Type B pancreatic cell (in vitro differentiated cells): Measurements from ENCODE around the gene NR1H2. TPM values are rescaled to one million over a fixed set of nuclear protein-coding genes. Genes with fewer than 3 reads are reported as not detected.

ENCODE experiments used
- DNase-seq: peaks from one replicate; pipeline ENCODE4 v3.0.0; 2021; ENCODE audit warnings: mixed read lengths; ENCODE audit not compliant: unreplicated experiment; ENCODE audit errors: extremely low spot score
- H3K27ac Mint-ChIP-seq: 2 replicates; pipeline ENCODE4 v1.8.0; 2021; ENCODE audit warnings: mild to moderate bottlenecking, mixed read lengths
- H3K27me3 Mint-ChIP-seq: 2 replicates; pipeline ENCODE4 v1.8.0; 2021; ENCODE audit warnings: mixed read lengths
- H3K36me3 Mint-ChIP-seq: 2 replicates; pipeline ENCODE4 v1.8.0; 2021; ENCODE audit warnings: mixed read lengths
- H3K4me1 Mint-ChIP-seq: one replicate; pipeline ENCODE4 v1.8.0; 2021; ENCODE audit warnings: mixed read lengths; ENCODE audit not compliant: unreplicated experiment
- H3K4me3 Mint-ChIP-seq: 2 replicates; pipeline ENCODE4 v1.8.0; 2021; ENCODE audit warnings: mild to moderate bottlenecking, mixed read lengths
- H3K9me3 Mint-ChIP-seq: 2 replicates; pipeline ENCODE4 v1.8.0; 2021; ENCODE audit warnings: mixed read lengths
- CTCF ChIP-seq: fragments of 200-600 bp; sonication (generic); conservative IDR thresholded peaks from 2 replicates; pipeline ENCODE4 v1.5.0; 2021; ENCODE audit warnings: antibody characterized with exemption, mild to moderate bottlenecking
- long read RNA-seq: library from polyadenylated mRNA; unstranded; transcript quantifications from one replicate; pipeline ENCODE4 v2.0.0, GENCODE V29; 2020
- total RNA-seq: library from RNA; stranded (reverse); gene quantifications from 2 replicates; pipeline ENCODE4 v1.2.1, GENCODE V29; 2021; ENCODE audit warnings: low replicate concordance

NR1H2 gene
- total RNA-seq = 30.3 and 41.0 TPM in 2 replicates
- long read RNA-seq, transcript NR1H2-201 (10 exons, 1,998 nt) = major isoform, 17 of 21 reads
- long read RNA-seq, partial matches to known transcripts = 0 of 21 reads
- long read RNA-seq, other reads (novel, unspliced or antisense) = 3 of 21 reads

- peak; percentile 92 for DNase-seq
- peaks cover 5% of the 10 kb centered on the region for H3K36me3 Mint-ChIP-seq
- peak within 1 kb of the TSS; percentile 100 for H3K27ac Mint-ChIP-seq
- TF ChIP-seq CTCF = no peak
- peak within 1 kb of the TSS; percentile 100 for H3K4me3 Mint-ChIP-seq
- H3K9me3 Mint-ChIP-seq = no peaks in the 10 kb centered on the region
- peaks cover 5% of the 10 kb centered on the region for H3K4me1 Mint-ChIP-seq
- no peaks in the 10 kb centered on the region for H3K27me3 Mint-ChIP-seq
These were observed at the start of gene NR1H2 for GRCh38 chr19:50376166-50377050. Gene NR1H2, plus strand, starts transcription at chr19:50376457. Its CDS starts 1,149 bp downstream, at chr19:50377606.

GRCh38 chr19:50327013-50327412 is 49.2 kb upstream of the NR1H2 start:
- TF ChIP-seq CTCF = no peak
- H3K27me3 Mint-ChIP-seq = peaks cover 41% of the 10 kb centered on the region
- H3K27ac Mint-ChIP-seq = peak overlapping the region; percentile 74
- H3K36me3 Mint-ChIP-seq = no peaks in the 10 kb centered on the region
- no peaks in the 10 kb centered on the region for H3K9me3 Mint-ChIP-seq
- peaks cover 26% of the 10 kb centered on the region for H3K4me1 Mint-ChIP-seq
- H3K4me3 Mint-ChIP-seq = peak overlapping the region; percentile 84
- no peak for DNase-seq

GRCh38 chr19:50327461-50328223 is 48.6 kb upstream of the NR1H2 start:
- Mint-ChIP-seq H3K27ac (peak overlapping the region; percentile 74), H3K9me3 (no peaks in the 10 kb centered on the region), H3K27me3 (peaks cover 46% of the 10 kb centered on the region), H3K4me3 (peak overlapping the region; percentile 84), H3K36me3 (no peaks in the 10 kb centered on the region), H3K4me1 (peaks cover 26% of the 10 kb centered on the region)
- TF ChIP-seq CTCF = no peak
- DNase-seq = no peak

- H3K36me3 Mint-ChIP-seq = no peaks in the 10 kb centered on the region
- H3K4me3 Mint-ChIP-seq = no peak overlapping the region
- peaks cover 26% of the 10 kb centered on the region for H3K4me1 Mint-ChIP-seq
- H3K27me3 Mint-ChIP-seq = peaks cover 47% of the 10 kb centered on the region
- no peaks in the 10 kb centered on the region for H3K9me3 Mint-ChIP-seq
- no peak for DNase-seq
- no peak overlapping the region for H3K27ac Mint-ChIP-seq
- TF ChIP-seq CTCF = peak; percentile 51
These were observed 47.9 kb upstream of the NR1H2 start for GRCh38 chr19:50328224-50328872.

- Mint-ChIP-seq H3K9me3 (no peaks in the 10 kb centered on the region), H3K27me3 (peaks cover 47% of the 10 kb centered on the region), H3K27ac (peak overlapping the region; percentile 97), H3K4me1 (peaks cover 31% of the 10 kb centered on the region), H3K4me3 (peak overlapping the region; percentile 92), H3K36me3 (no peaks in the 10 kb centered on the region)
- TF ChIP-seq CTCF = peak; percentile 25
- no peak for DNase-seq
These were observed 47.4 kb upstream of the NR1H2 start for GRCh38 chr19:50328873-50329145.
